Kidney epithelial cell (primary cell): ENCODE results near the gene ARMC2. TPM values are rescaled to one million over a fixed set of nuclear protein-coding genes. Genes with fewer than 3 reads are reported as not detected.

Source experiments
- DNase-seq: peaks from one replicate; pipeline ENCODE4 v3.0.0-alpha.2; 2010; ENCODE audit warnings: low read depth
- H3K27me3 ChIP-seq: 2 replicates; pipeline ENCODE4 v1.6.0; 2011; ENCODE audit warnings: low read length; ENCODE audit not compliant: control insufficient read depth, insufficient read depth
- H3K36me3 ChIP-seq: 2 replicates; pipeline ENCODE4 v1.5.1; 2011; ENCODE audit warnings: low read length; ENCODE audit not compliant: control insufficient read depth, insufficient read depth
- H3K4me3 ChIP-seq: 2 replicates; pipeline ENCODE4 v1.5.1; 2011; ENCODE audit warnings: low read depth, mild to moderate bottlenecking, control low read depth, low read length
- total RNA-seq: library from RNA; depleted of rRNA; stranded (reverse); fragments of >200 nt; gene quantifications from 2 replicates; pipeline ENCODE4 v1.2.3, GENCODE V29; 2015
- TF ChIP-seq, protein P1 (sequence below): IDR thresholded peaks from 2 replicates; pipeline ENCODE4 v1.5.1; 2011; ENCODE audit warnings: mild to moderate bottlenecking, moderate library complexity, low read length, control low read depth, inconsistent platforms; ENCODE audit not compliant: insufficient read depth, poor library complexity, severe bottlenecking

ARMC2 gene
- total RNA-seq, 1 donor from 2014 or later, result 1.1 TPM

- no peak for DNase-seq
Measured at GRCh38 chr6:108897371-108897770, 49.1 kb downstream of the ARMC2 start.

GRCh38 chr6:108902382-108902792 is 54.2 kb downstream of the ARMC2 start:
- TF ChIP-seq, protein P1, sequence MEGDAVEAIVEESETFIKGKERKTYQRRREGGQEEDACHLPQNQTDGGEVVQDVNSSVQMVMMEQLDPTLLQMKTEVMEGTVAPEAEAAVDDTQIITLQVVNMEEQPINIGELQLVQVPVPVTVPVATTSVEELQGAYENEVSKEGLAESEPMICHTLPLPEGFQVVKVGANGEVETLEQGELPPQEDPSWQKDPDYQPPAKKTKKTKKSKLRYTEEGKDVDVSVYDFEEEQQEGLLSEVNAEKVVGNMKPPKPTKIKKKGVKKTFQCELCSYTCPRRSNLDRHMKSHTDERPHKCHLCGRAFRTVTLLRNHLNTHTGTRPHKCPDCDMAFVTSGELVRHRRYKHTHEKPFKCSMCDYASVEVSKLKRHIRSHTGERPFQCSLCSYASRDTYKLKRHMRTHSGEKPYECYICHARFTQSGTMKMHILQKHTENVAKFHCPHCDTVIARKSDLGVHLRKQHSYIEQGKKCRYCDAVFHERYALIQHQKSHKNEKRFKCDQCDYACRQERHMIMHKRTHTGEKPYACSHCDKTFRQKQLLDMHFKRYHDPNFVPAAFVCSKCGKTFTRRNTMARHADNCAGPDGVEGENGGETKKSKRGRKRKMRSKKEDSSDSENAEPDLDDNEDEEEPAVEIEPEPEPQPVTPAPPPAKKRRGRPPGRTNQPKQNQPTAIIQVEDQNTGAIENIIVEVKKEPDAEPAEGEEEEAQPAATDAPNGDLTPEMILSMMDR, result no peak
- DNase-seq, result no peak
- H3K36me3 ChIP-seq, result no peaks in the 10 kb centered on the region
- H3K27me3 ChIP-seq, result no peaks in the 10 kb centered on the region
- no peak overlapping the region for H3K4me3 ChIP-seq

More at GRCh38 chr6:108897371-108897770, 49.1 kb downstream of the ARMC2 start:
- TF ChIP-seq, protein P1, result no peak
- Histone ChIP-seq H3K36me3 (no peaks in the 10 kb centered on the region), H3K4me3 (no peak overlapping the region), H3K27me3 (no peaks in the 10 kb centered on the region)

DNA sequence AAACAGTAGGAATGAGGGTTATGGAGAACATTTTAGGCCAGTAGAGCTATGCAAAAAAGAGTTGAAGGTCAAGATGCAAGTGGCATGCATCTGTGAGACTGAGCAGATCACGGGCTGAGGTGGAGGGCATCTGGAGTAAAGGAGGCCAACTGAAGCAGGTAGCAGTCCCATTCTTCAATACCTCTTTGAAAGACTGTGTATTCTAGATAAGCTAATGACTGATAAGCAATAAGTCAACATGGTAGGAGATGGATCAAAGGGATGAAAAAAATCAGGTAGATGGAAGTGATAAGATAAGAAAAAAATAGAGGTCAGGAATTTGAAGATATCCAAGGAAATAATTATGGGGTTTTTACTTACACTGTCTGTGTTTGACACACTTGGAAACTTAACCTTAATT is 55.6 kb downstream of the ARMC2 start:
- DNase-seq, result no peak
- H3K36me3 ChIP-seq, result no peaks in the 10 kb centered on the region
- H3K27me3 ChIP-seq, result no peaks in the 10 kb centered on the region
- H3K4me3 ChIP-seq, result no peak overlapping the region
- TF ChIP-seq, protein P1, result no peak

- TF ChIP-seq, protein P1, result no peak
- no peak overlapping the region for H3K4me3 ChIP-seq
- H3K36me3 ChIP-seq, result no peaks in the 10 kb centered on the region
- no peaks in the 10 kb centered on the region for H3K27me3 ChIP-seq
- no peak for DNase-seq
Measured at GRCh38 chr6:108904741-108905140, 56.5 kb downstream of the ARMC2 start.

GRCh38 chr6:108914235-108915022 is 66.2 kb downstream of the ARMC2 start:
- no peak overlapping the region for H3K4me3 ChIP-seq
- TF ChIP-seq, protein P1, result peak; percentile 64
- no peaks in the 10 kb centered on the region for H3K36me3 ChIP-seq
- no peaks in the 10 kb centered on the region for H3K27me3 ChIP-seq
- no peak for DNase-seq

GRCh38 chr6:108915258-108915657 is 67.0 kb downstream of the ARMC2 start:
- DNase-seq, result no peak
- no peaks in the 10 kb centered on the region for H3K36me3 ChIP-seq
- no peaks in the 10 kb centered on the region for H3K27me3 ChIP-seq
- no peak overlapping the region for H3K4me3 ChIP-seq
- TF ChIP-seq, protein P1, result no peak
